ENCODE data around the gene KDM8.
"Not testable (repeated sequence)": the region's sequence is repeated elsewhere in the genome, so short reads cannot be mapped to it uniquely, and the experiment has no call there.

The KDM8 gene

GRCh38 chr16:27189335-27189972, 13.9 kb upstream of the KDM8 start:
- DNase-seq (ENCODE audit: low read depth): no peak
- H3K4me3 ChIP-seq (ENCODE audit: low read depth, low read length): no peak overlapping the region

- DNase-seq (ENCODE audit: low read depth): no peak
- no peak overlapping the region for H3K4me3 ChIP-seq (ENCODE audit: low read depth, low read length)
Observed at GRCh38 chr16:27190316-27190871, 12.9 kb upstream of the KDM8 start.

- H3K4me3 ChIP-seq (ENCODE audit: low read depth, low read length): no peak overlapping the region
- no peak for DNase-seq (ENCODE audit: low read depth)
Observed at GRCh38 chr16:27191352-27191924, 11.9 kb upstream of the KDM8 start.

GRCh38 chr16:27193300-27193990, 9.9 kb upstream of the KDM8 start:
- DNase-seq (ENCODE audit: low read depth): no peak
- H3K4me3 ChIP-seq (ENCODE audit: low read depth, low read length): no peak overlapping the region

GRCh38 chr16:27195076-27195741, 8.1 kb upstream of the KDM8 start:
- no peak for DNase-seq (ENCODE audit: low read depth)
- no peak overlapping the region for H3K4me3 ChIP-seq (ENCODE audit: low read depth, low read length)

GRCh38 chr16:27195941-27196595, 7.3 kb upstream of the KDM8 start:
- DNase-seq (ENCODE audit: low read depth): no peak
- H3K4me3 ChIP-seq (ENCODE audit: low read depth, low read length): no peak overlapping the region

GRCh38 chr16:27197004-27197403, 6.3 kb upstream of the KDM8 start:
- DNase-seq (ENCODE audit: low read depth): no peak
- H3K4me3 ChIP-seq (ENCODE audit: low read depth, low read length): no peak overlapping the region

GRCh38 chr16:27198451-27199234, 4.7 kb upstream of the KDM8 start:
- H3K4me3 ChIP-seq (ENCODE audit: low read depth, low read length): no peak overlapping the region
- DNase-seq (ENCODE audit: low read depth): no peak

- no peak overlapping the region for H3K4me3 ChIP-seq (ENCODE audit: low read depth, low read length)
- no peak for DNase-seq (ENCODE audit: low read depth)
Observed at GRCh38 chr16:27199235-27199586, 4.1 kb upstream of the KDM8 start.

GRCh38 chr16:27199736-27200135, 3.6 kb upstream of the KDM8 start:
- DNase-seq (ENCODE audit: low read depth): no peak
- H3K4me3 ChIP-seq (ENCODE audit: low read depth, low read length): no peak overlapping the region

GRCh38 chr16:27200914-27201313, 2.4 kb upstream of the KDM8 start:
- not testable (repeated sequence) for H3K4me3 ChIP-seq (ENCODE audit: low read depth, low read length); DNase-seq (ENCODE audit: low read depth)

- peak overlapping the region; percentile 85 for H3K4me3 ChIP-seq (ENCODE audit: low read depth, low read length)
- DNase-seq (ENCODE audit: low read depth): peak; percentile 81
Observed at GRCh38 chr16:27202923-27203506, 311 bp upstream of the KDM8 start.

- H3K4me3 ChIP-seq (ENCODE audit: low read depth, low read length): peak overlapping the region; percentile 85
- peak; percentile 10 for DNase-seq (ENCODE audit: low read depth)
Observed at GRCh38 chr16:27204312-27204915, 1.1 kb downstream of the KDM8 start.

GRCh38 chr16:27205423-27206065, 2.2 kb downstream of the KDM8 start:
- no peak for DNase-seq (ENCODE audit: low read depth)
- no peak overlapping the region for H3K4me3 ChIP-seq (ENCODE audit: low read depth, low read length)

- not testable (repeated sequence) for DNase-seq (ENCODE audit: low read depth); H3K4me3 ChIP-seq (ENCODE audit: low read depth, low read length)
Observed at GRCh38 chr16:27207121-27207520, 3.8 kb downstream of the KDM8 start.

- DNase-seq (ENCODE audit: low read depth): no peak
- H3K4me3 ChIP-seq (ENCODE audit: low read depth, low read length): no peak overlapping the region
Observed at GRCh38 chr16:27208081-27208680, 4.9 kb downstream of the KDM8 start.

GRCh38 chr16:27208796-27209195, 5.5 kb downstream of the KDM8 start:
- no peak overlapping the region for H3K4me3 ChIP-seq (ENCODE audit: low read depth, low read length)
- no peak for DNase-seq (ENCODE audit: low read depth)

Data from skeletal muscle cell (primary cell).